ENCODE results near the gene TMEM108. TPM values are rescaled to one million over a fixed set of nuclear protein-coding genes. Genes with fewer than 3 reads are reported as not detected.

TMEM108 gene
- total and polyA plus RNA-seq, 10 of the 15 experiments (the other 5 are each of a cell fraction or from before 2014, with no cell fraction given): 0.02 to 0.58 (median 0.12) TPM; not detected in 5

DNA sequence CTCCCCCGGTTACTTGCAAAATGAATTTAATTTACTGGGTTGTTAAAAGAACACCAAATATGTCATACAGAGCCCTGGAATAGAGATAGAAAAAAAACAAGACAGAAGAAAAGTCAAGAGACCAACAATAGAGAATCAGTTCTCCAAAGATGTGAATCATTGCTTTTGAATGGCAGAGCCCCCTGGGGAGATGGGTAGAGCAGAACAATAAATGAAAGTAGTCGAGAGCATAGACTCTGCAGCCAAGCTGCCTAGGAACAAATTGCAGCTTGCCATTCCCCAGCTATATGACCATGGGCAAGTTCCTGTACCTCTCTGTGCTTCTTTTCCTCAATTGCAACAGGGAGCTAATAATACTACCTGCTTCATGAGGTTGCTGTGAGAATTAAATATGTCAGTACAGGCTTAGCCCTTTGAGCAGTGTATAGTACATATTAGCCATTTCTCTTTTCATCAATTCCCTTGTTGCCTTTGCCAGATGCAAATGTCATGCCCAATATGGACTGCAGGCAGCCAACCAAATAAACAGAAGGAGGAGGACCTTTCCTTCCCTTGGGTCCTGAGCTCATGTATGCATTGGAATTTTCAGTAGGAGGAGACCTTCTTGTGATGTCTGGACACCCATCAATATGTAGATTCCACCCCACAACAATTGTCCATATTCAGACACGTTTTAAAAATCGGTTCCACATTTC is 336.7 kb downstream of the TMEM108 start:
- no peak for TF ChIP-seq KLF5 (IDR thresholded peaks at IDR 0.05; ENCODE audit: partially characterized antibody)
- TF ChIP-seq PAX5 (IDR thresholded peaks at IDR 0.05; ENCODE audit: borderline replicate concordance, low read depth, low read length): no peak
- TF ChIP-seq PML (IDR thresholded peaks at IDR 0.05; ENCODE audit: low read length): no peak
- TF ChIP-seq ASH2L (IDR thresholded peaks at IDR 0.05; ENCODE audit: borderline replicate concordance, low read depth): no peak
- TF ChIP-seq MTA2 (IDR thresholded peaks at IDR 0.05; ENCODE audit: low read depth): no peak
- TF ChIP-seq, protein P1, sequence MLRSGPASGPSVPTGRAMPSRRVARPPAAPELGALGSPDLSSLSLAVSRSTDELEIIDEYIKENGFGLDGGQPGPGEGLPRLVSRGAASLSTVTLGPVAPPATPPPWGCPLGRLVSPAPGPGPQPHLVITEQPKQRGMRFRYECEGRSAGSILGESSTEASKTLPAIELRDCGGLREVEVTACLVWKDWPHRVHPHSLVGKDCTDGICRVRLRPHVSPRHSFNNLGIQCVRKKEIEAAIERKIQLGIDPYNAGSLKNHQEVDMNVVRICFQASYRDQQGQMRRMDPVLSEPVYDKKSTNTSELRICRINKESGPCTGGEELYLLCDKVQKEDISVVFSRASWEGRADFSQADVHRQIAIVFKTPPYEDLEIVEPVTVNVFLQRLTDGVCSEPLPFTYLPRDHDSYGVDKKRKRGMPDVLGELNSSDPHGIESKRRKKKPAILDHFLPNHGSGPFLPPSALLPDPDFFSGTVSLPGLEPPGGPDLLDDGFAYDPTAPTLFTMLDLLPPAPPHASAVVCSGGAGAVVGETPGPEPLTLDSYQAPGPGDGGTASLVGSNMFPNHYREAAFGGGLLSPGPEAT (IDR thresholded peaks at IDR 0.05; ENCODE audit: low read depth): no peak
- TF ChIP-seq RAD51 (IDR thresholded peaks at IDR 0.05): no peak
- TF ChIP-seq, protein P2, sequence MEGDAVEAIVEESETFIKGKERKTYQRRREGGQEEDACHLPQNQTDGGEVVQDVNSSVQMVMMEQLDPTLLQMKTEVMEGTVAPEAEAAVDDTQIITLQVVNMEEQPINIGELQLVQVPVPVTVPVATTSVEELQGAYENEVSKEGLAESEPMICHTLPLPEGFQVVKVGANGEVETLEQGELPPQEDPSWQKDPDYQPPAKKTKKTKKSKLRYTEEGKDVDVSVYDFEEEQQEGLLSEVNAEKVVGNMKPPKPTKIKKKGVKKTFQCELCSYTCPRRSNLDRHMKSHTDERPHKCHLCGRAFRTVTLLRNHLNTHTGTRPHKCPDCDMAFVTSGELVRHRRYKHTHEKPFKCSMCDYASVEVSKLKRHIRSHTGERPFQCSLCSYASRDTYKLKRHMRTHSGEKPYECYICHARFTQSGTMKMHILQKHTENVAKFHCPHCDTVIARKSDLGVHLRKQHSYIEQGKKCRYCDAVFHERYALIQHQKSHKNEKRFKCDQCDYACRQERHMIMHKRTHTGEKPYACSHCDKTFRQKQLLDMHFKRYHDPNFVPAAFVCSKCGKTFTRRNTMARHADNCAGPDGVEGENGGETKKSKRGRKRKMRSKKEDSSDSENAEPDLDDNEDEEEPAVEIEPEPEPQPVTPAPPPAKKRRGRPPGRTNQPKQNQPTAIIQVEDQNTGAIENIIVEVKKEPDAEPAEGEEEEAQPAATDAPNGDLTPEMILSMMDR (IDR thresholded peaks at IDR 0.05 in 2 of 3, conservative IDR thresholded peaks at IDR 0.05 in 1 of 3; ENCODE audit: control insufficient read depth in 2 of 3, extremely low read depth in 1 of 3, insufficient read depth in 1 of 3, low read depth in 3 of 3, low read length in 3 of 3): no peak
- TF ChIP-seq, protein P3, sequence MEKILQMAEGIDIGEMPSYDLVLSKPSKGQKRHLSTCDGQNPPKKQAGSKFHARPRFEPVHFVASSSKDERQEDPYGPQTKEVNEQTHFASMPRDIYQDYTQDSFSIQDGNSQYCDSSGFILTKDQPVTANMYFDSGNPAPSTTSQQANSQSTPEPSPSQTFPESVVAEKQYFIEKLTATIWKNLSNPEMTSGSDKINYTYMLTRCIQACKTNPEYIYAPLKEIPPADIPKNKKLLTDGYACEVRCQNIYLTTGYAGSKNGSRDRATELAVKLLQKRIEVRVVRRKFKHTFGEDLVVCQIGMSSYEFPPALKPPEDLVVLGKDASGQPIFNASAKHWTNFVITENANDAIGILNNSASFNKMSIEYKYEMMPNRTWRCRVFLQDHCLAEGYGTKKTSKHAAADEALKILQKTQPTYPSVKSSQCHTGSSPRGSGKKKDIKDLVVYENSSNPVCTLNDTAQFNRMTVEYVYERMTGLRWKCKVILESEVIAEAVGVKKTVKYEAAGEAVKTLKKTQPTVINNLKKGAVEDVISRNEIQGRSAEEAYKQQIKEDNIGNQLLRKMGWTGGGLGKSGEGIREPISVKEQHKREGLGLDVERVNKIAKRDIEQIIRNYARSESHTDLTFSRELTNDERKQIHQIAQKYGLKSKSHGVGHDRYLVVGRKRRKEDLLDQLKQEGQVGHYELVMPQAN (conservative IDR thresholded peaks at IDR 0.05): no peak
- TF ChIP-seq GABPA (IDR thresholded peaks at IDR 0.05; ENCODE audit: low read depth): no peak
- TF ChIP-seq NFXL1 (IDR thresholded peaks at IDR 0.05; ENCODE audit: borderline replicate concordance): no peak
- no peak for TF ChIP-seq ZNF207 (IDR thresholded peaks at IDR 0.05; ENCODE audit: borderline replicate concordance)
- no peaks in the 10 kb centered on the region; a peak in 1 of 4 replicates for H3K27me3 ChIP-seq (replicated peaks in 1 of 2; ENCODE audit: control insufficient read depth in 2 of 2, insufficient read depth in 2 of 2, low read length in 1 of 2)
- H4K20me1 ChIP-seq (ENCODE audit: control insufficient read depth, insufficient read depth): no peaks in the 10 kb centered on the region
- ATAC-seq: no peak
- in situ Hi-C loops (cut with MboI): loop anchor here (25.0 kb wide), 1 partner anchor 838 kb away; no protein-coding TSS in a partner anchor
- no peaks in the 10 kb centered on the region for H3K79me2 ChIP-seq (ENCODE audit: control insufficient read depth, insufficient read depth, low read length)
- no peak for FAIRE-seq
- RAD21 ChIA-PET (ENCODE audit: unreplicated experiment): interaction anchor here (1.3 kb wide), 1 partner anchor 644 kb away, joined by 4 read pairs; no protein-coding TSS in a partner anchor
- SMC1A ChIA-PET (ENCODE audit: uncharacterized antibody, unreplicated experiment): interaction anchor here (1.2 to 1.8 kb wide), 2 partner anchors 9 to 333 kb away, joined by 3 to 4 read pairs; no protein-coding TSS in a partner anchor
- H3K36me3 ChIP-seq (ENCODE audit: control insufficient read depth in 2 of 2, insufficient read depth in 2 of 2, low read length in 1 of 2): no peaks in the 10 kb centered on the region
- H2AFZ ChIP-seq (ENCODE audit: control insufficient read depth, low read depth, low read length): no peak overlapping the region
- no peaks in the 10 kb centered on the region for H3K4me1 ChIP-seq (ENCODE audit: control insufficient read depth, insufficient read depth, low read length)
- H3K27ac ChIP-seq (ENCODE audit: control insufficient read depth, insufficient read depth): no peak overlapping the region
- intact Hi-C loops (cut with micrococcal nuclease; ENCODE audit: unreplicated experiment): no loop called here
- no peak overlapping the region for H3K9ac ChIP-seq (ENCODE audit: control insufficient read depth, insufficient read depth, low read length)
- H3K4me3 ChIP-seq: no peak overlapping the region
- 3% methylated on average over 4 of the region's 4 CpGs for WGBS (ENCODE audit: insufficient coverage, insufficient replicate concordance, low lambda C conversion rate, missing lambda C conversion rate)
- no peaks in the 10 kb centered on the region for H3K9me3 ChIP-seq (replicated peaks; ENCODE audit: control insufficient read depth, insufficient read depth, low read length)
- CTCF ChIA-PET: interaction anchor here (0.9 to 5.3 kb wide), 2 partner anchors 334 to 649 kb away, joined by 3 to 41 read pairs; no protein-coding TSS in a partner anchor
- no TSS peak for BruUV-seq (replicated peaks)
- DNase-seq (ENCODE audit: low read depth, low spot score): no peak
- POLR2A ChIA-PET: no interaction called here
- H3K4me2 ChIP-seq (ENCODE audit: control insufficient read depth, insufficient read depth): no peak overlapping the region

Data from GM12878 (cell line).